ENCODE results near the gene ATRN. TPM values are rescaled to one million over a fixed set of nuclear protein-coding genes. Genes with fewer than 3 reads are reported as not detected.

The ATRN gene
- total and polyA plus RNA-seq, 2 of the 8 experiments (the other 6 are each of a cell fraction or from before 2014, with no cell fraction given), result 12.0 to 17.4 TPM

DNA sequence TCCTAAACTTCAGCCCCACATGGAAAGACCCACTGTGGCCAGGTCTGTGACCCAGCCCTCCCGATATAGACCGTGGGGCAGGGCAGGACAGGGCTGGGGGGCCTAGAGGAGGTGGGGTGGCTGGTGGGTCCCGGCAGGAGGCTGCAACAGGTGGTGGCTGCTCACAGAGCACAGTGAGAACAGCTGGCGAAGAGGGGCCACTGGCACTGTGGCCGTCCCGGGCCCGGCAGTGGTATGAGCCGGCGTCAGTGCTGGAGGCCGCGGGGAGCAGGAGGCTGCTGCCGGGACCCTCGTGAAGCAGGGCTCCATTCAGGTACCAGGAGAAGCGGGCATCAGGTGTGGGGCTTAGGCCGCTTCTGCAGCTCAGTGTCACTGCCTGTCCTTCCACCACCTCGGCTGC lies 228.2 kb downstream of the ATRN start:
- H3K79me2 ChIP-seq (ENCODE audit: control insufficient read depth in 1 of 2, insufficient read depth in 2 of 2, low read length in 2 of 2), result no peaks in the 10 kb centered on the region
- no peak overlapping the region for H3K56ac ChIP-seq (replicated peaks; ENCODE audit: insufficient read length, low read depth, low read length)
- H2BK5ac ChIP-seq (ENCODE audit: low read depth, low read length), result no peak overlapping the region
- H2BK20ac ChIP-seq (ENCODE audit: low read length), result no peak overlapping the region
- H2AFZ ChIP-seq (ENCODE audit: low read length), result no peak overlapping the region
- no peak overlapping the region for H3K4me2 ChIP-seq (ENCODE audit: insufficient read depth in 1 of 2, low read depth in 2 of 2, low read length in 2 of 2)
- no peak overlapping the region for H3K18ac ChIP-seq (ENCODE audit: extremely low read depth, low read length)
- no peak overlapping the region for H3K27ac ChIP-seq (ENCODE audit: low read depth, low read length)
- no peak overlapping the region for H3K4ac ChIP-seq (replicated peaks; ENCODE audit: insufficient read length, low read depth, low read length)
- no peak overlapping the region for H2BK15ac ChIP-seq (ENCODE audit: low read length)
- H2AK5ac ChIP-seq (ENCODE audit: low read depth, low read length), result no peak overlapping the region
- 89% methylated on average over 8 of the region's 16 CpGs; no CpG with 5 or more reads in 1 of the 2 experiments for whole genome bisulfite sequencing, 2 experiments (ENCODE audit: extremely low coverage in 1 of 2, insufficient coverage in 1 of 2, insufficient read length in 1 of 2, insufficient replicate concordance in 2 of 2, low coverage in 1 of 2, low lambda C conversion rate in 2 of 2, missing lambda C conversion rate in 1 of 2)
- H3K4me1 ChIP-seq (replicated peaks in 1 of 4; ENCODE audit: control insufficient read depth in 3 of 4, insufficient read depth in 4 of 4, low read length in 3 of 4), result no peaks in the 10 kb centered on the region
- H3K23me2 ChIP-seq (ENCODE audit: low read depth, low read length), result no peaks in the 10 kb centered on the region
- CTCF ChIA-PET (ENCODE audit: partially characterized antibody), result interaction anchor here (1.0 to 45.1 kb wide), 5 partner anchors 1 to 156 kb away, joined by 3 to 1432 read pairs (median 6); partner anchors contain the start of genes ADAM33 and SIGLEC1
- H4K8ac ChIP-seq (ENCODE audit: extremely low read depth, insufficient read depth, low read length), result peak overlapping the region; percentile 25; the same call in 1 of the 2 replicates
- H2BK12ac ChIP-seq (ENCODE audit: low read depth, low read length), result no peak overlapping the region
- no peaks in the 10 kb centered on the region for H3K27me3 ChIP-seq (replicated peaks in 1 of 4; ENCODE audit: control insufficient read depth in 3 of 4, extremely low read depth in 1 of 4, insufficient read depth in 3 of 4, low read length in 3 of 4)
- H3K36me3 ChIP-seq (ENCODE audit: control insufficient read depth in 2 of 4, insufficient read depth in 4 of 4, low read length in 3 of 4), result no peaks in the 10 kb centered on the region
- no peak overlapping the region for H4K91ac ChIP-seq (replicated peaks; ENCODE audit: insufficient read length, low read length)
- H3K79me1 ChIP-seq (ENCODE audit: low read depth, low read length), result no peaks in the 10 kb centered on the region
- no peak overlapping the region for H3K9ac ChIP-seq (replicated peaks in 1 of 4; ENCODE audit: extremely low read depth in 1 of 4, low read depth in 3 of 4, low read length in 3 of 4)
- no peak overlapping the region for H4K5ac ChIP-seq (ENCODE audit: insufficient read length, low read depth, low read length)
- no peak overlapping the region for H3K4me3 ChIP-seq (ENCODE audit: extremely low read depth in 1 of 4, insufficient read depth in 2 of 4, low read depth in 3 of 4, low read length in 4 of 4)
- no peak for FAIRE-seq
- no peaks in the 10 kb centered on the region for H4K20me1 ChIP-seq (replicated peaks in 1 of 2; ENCODE audit: control insufficient read depth in 1 of 2, insufficient read depth in 2 of 2, low read length in 2 of 2)
- DNase-seq (ENCODE audit: low read depth in 1 of 2, low spot score in 2 of 2), result no peak
- H3K9me3 ChIP-seq (ENCODE audit: insufficient read depth in 2 of 2, low read depth in 1 of 2, low read length in 1 of 2), result peaks cover 4 to 6% of the 10 kb centered on the region in 2 experiments; a peak in 2 of 4 replicates
- POLR2A ChIA-PET (ENCODE audit: partially characterized antibody), result interaction anchor here (0.7 to 1.4 kb wide), 2 partner anchors 32 to 180 kb away, joined by 3 read pairs; no protein-coding TSS in a partner anchor
- TF ChIP-seq POLR2A (IDR thresholded peaks at IDR 0.05; ENCODE audit: control extremely low read depth in 1 of 2, low read depth in 2 of 2, low read length in 2 of 2), result no peak
- no peak for TF ChIP-seq JUN (IDR thresholded peaks at IDR 0.05; ENCODE audit: low read depth, low read length)
- TF ChIP-seq BACH1 (IDR thresholded peaks at IDR 0.05; ENCODE audit: low read length), result no peak
- TF ChIP-seq RXRA (IDR thresholded peaks at IDR 0.05; ENCODE audit: insufficient read depth, low read depth, low read length), result no peak
- no peak for TF ChIP-seq SUZ12 (IDR thresholded peaks at IDR 0.05; ENCODE audit: low read length)
- TF ChIP-seq GTF2F1 (IDR thresholded peaks at IDR 0.05; ENCODE audit: borderline replicate concordance, low read depth, low read length), result no peak
- no peak for TF ChIP-seq SP1 (IDR thresholded peaks at IDR 0.05; ENCODE audit: low read depth, low read length)
- no peak overlapping the region for H3K23ac ChIP-seq (ENCODE audit: insufficient read length)
- H2BK120ac ChIP-seq (replicated peaks; ENCODE audit: low read depth, low read length), result no peak overlapping the region
- H3K14ac ChIP-seq (ENCODE audit: insufficient read length), result no peak overlapping the region

Data from H1 (cell line).